GM21526 (cell line): ENCODE data around the gene CABLES2.
A peak's percentile ranks its signal among the peaks of the same experiment; 100 is the strongest.

Experiments used
- ATAC-seq: cut with Tn5 transposase; IDR thresholded peaks from one replicate; pipeline ENCODE4 v1.9.1; 2021; ENCODE audit warnings: moderate library complexity; ENCODE audit not compliant: unreplicated experiment, low FRiP score

Gene CABLES2, protein sequence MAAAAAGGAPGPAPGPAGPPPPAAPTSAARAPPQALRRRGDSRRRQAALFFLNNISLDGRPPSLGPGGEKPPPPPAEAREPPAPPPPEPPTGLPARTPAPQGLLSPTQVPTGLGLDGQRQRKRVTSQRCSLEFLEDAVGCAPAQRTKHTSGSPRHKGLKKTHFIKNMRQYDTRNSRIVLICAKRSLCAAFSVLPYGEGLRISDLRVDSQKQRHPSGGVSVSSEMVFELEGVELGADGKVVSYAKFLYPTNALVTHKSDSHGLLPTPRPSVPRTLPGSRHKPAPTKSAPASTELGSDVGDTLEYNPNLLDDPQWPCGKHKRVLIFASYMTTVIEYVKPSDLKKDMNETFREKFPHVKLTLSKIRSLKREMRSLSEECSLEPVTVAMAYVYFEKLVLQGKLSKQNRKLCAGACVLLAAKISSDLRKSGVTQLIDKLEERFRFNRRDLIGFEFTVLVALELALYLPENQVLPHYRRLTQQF

GRCh38 chr20:62407221-62407992 lies at the start of gene CABLES2:
Gene CABLES2, minus strand, starts transcription at chr20:62407285. Its CDS starts 9 bp downstream, at chr20:62407276.
- peak; percentile 67 for ATAC-seq

- no peak for ATAC-seq
Measured at GRCh38 chr20:62455929-62456328, 48.8 kb upstream of the CABLES2 start.

DNA sequence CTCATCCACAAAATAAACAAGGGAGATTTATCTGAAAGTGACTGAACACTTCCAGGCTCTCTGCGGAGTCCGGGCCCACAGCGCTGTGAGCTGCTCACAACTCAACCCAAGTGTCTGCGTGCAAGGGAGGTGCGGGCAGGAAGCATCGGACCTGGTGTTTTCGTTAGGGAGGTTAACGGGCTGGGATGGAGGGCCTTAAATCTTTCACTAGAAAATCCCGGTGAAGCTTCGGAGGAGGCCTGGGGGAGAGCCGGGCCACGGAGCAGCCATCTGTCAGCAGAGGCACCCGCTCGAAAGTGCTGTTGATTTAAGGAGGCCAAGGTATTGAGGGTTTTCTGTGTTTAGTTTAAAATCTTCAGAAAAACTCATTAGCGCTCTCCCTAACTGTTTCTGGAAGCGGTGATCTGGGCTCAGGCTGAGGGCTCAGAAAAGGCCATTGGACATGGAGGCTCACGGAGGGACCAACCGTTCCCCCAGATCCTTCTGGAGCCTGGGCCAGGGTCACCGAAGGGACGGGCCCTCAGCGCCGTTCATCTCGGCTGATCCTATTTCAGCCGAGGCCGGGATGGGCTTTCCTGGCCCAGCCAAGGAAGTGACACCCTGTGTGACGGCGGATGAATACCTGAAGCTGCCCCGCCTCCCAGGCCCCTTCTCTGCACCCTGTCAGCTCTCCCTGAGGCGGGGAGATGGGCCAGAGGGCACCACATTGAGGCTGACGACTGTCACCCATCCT lies 48.0 kb upstream of the CABLES2 start:
- no peak for ATAC-seq

- no peak for ATAC-seq
Measured at GRCh38 chr20:62453186-62453808, 46.2 kb upstream of the CABLES2 start.

DNA sequence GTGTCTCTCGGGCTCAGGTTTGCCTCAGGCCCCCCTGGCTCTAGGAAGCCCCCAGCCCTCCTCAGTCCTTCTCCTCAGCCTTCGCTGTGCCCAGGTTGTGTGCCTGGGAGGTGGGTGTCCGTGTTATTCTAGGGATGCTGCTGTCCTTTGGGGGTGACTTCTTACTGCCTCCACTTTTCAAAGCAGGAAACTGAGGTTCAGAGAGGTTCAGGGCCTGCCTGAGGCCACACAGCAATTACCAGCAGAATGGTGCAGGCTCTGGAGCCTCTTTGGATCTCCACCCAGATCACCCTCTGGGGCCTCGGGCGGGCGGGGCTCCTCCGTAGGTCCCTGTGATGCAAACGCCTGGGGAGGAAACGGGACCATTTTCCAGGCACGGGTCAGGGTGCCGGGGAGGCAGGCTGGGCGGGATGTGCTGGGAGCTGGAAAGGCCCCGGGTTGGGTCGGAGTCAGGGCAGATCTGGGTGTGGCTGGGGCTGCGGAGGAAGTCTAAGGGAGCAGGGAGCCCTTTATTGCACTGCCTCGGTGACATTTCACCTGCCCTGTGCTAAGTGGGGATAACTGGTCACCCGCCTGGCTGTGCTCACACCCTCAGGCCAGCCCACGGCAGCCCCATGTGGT lies 45.5 kb upstream of the CABLES2 start:
- ATAC-seq, result no peak

DNA sequence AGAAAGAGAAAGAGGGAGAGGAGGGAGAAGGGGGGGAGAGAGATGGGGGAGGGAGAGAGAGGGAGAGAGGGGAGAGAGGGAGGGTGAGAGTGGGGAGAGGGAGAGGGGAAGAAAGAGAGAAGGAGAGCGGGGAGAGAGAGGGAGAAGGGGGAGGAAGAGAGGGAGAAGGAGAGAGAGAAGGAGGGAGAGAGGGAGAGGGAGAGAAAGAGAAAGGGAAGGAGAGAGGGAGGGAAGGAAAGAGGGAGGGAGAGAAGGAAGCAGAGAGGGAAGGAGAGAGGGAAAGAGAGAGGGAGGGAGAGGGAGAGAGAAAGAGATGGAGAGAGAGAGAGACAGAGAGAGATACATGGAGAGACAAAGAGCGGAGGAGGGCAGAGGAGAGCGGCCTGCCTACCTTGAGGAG lies 44.9 kb upstream of the CABLES2 start:
- ATAC-seq, result no peak

DNA sequence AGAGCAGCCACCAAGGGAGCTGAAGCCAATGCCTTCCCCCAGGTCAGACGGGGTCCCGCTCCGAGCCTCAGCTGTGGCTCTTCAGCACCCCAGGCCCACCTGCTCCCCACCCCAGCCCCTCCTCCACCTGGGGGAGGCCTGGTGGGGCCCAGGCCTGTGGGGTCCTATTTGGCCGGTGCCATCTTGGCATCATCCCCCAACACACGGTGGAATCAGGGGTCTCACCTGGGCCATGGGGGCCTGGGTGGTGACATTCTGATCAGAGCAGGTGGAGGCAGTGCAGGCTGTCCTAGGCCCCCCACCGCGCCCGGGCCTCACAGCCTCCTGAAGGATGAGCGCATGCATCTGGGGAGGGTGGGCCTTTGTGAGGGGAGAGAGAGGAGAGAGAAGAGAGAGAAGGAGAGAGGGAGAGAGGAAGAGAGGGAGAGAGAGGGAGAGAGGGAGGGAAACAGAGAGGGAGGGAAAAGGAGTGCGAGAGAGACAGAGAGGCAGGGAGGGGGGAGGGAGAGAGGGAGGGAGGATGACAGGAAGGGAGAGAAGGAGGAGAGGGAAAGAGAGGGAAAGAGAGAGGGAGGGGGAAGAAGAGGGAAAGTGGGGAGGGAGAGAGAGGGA lies 44.2 kb upstream of the CABLES2 start:
- ATAC-seq, result no peak

DNA sequence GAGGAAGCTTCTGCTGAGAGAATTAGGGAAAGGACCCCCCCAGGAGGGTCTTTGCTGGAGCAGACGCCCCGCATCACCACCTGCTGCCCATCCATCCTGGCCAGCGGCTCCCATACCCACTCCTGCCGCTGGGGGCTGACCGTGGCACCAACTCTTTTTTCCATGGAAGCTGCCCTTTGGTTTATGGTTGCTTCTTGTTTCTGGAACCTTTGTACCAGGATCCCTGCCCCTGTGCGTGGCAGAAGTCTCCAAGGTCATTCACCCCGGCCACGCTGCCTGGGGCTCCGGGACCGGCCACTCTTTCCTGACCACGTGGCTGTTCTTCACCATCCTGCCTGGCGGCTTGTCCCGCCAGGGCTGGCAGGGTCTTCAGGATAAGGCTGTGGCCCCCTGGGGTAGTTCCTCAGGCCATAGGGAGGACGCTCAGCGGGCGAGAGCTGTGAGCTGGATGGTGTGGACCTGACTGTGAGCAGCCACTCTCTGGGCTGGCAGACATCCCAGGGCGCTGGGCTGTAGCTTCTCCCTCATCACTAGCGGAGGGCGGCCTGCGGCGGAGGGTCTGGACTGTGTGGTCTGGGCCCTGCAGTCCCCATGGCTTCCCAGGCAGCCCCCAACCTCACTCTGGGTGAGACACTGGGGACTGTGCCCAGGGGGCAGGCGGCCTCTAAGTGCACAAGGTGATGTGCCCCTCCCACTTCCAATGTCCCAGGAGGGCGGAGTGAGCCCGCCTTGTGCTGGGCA lies 43.0 kb upstream of the CABLES2 start:
- ATAC-seq, result no peak

DNA sequence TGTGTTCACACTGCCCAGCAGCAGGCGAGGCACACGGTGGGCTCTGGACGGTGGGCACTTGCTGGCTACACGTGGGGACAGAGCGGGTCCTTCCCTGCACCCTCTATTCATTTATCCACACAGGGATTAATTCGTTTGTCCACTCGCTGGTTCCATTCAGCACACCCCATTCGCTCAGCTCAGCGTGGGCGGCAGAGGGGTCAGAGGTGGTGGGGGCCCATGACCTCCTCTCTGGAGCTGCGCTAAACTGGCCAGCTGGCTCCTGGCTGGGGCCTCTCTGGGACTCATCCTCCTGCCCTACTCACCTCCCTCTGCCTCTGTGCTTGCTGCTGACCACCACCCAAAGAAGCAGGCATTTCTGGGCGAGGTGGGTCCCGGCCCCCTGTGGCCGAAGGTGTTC lies 41.7 kb upstream of the CABLES2 start:
- no peak for ATAC-seq

DNA sequence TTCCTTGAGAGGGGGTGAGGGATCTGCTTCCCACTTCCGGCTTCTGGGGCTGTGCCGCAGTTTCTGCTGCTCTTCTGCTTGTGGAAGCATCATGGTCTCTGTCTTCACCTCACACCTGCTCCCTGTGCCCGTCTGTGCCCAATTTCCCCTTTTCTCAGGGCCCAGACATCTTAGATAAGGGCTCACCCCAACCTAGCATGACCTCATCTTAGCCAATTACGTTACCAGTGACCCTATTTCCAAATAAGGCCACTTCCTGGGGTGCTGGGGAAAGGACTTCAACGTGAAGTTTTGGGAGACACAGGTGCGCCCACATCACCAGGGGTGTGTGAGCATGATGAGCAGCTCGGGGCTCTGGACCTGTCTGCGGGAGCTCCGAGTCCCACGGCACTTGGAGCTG lies 41.0 kb upstream of the CABLES2 start:
- no peak for ATAC-seq

DNA sequence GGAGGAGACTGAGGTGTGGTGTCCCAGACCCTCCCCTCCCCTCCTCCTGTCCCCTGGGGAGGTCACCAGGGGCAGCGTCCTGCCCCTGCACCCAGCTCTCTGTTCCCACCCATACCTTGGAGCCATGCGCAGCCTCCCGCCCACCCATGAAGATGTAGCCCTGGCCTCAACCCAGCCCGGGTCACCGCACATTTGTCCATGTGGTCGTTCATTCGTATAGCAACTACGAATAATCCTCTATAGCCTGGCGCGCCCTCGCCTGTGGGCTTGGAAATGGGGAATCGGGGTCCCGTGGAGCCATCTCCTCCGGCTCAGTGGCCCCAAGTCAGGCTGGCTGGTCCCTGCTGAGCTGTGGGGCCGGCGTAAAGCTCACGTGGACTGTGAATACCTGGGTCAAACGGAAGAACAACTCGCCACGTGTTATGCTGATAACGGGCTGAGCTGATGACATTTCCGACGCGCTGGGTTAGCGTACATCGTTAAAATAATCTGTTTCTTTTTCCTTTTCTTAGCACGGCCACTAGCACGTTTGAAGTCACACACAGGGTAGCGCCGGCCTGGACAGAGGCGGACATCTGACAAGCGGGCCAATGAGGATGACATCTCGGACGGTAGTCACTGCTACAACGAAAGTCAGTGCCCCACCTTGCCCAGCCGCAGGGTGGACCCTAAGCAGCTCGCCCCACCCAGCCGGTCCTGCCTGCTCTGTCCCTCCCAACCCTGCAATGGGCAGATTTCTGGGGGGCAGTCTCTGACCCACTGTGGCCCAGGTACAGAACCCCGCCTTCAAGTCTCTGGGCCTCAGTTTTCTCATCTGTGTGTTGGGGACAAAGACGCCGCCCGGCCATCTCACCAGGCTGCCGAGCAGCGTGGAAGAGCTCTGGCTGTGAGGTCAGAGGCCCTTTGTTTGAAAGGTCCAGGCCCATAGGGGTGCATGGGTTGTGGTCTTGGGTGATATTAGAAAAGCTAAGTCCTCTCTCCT lies 40.1 kb upstream of the CABLES2 start:
- ATAC-seq, result no peak

- no peak for ATAC-seq
Measured at GRCh38 chr20:62446481-62446880, 39.4 kb upstream of the CABLES2 start.

GRCh38 chr20:62445553-62446340 lies 38.7 kb upstream of the CABLES2 start:
- no peak for ATAC-seq

DNA sequence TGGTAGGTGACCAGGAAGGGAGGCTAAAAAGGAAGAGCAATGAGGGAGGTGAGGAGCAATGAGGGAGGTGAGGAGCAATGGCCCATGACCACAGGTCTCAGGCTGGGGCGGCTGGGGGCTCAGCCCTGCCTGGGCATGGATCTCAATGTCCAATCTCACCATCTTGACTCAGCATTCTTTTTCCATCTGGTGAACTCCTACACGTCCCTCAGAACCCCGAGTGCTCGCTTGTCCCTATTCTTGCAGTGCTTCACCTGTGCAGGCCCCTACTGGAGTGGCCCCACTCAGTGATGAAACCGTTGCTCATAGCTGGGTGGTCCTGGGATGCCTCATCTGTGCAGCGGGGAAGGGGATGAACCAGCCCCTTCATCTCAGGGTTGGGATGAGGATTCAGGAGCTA lies 37.2 kb upstream of the CABLES2 start:
- ATAC-seq, result no peak

- no peak for ATAC-seq
Measured at GRCh38 chr20:62441987-62442539, 35.0 kb upstream of the CABLES2 start.

GRCh38 chr20:62439218-62439617 lies 32.1 kb upstream of the CABLES2 start:
- ATAC-seq, result no peak

DNA sequence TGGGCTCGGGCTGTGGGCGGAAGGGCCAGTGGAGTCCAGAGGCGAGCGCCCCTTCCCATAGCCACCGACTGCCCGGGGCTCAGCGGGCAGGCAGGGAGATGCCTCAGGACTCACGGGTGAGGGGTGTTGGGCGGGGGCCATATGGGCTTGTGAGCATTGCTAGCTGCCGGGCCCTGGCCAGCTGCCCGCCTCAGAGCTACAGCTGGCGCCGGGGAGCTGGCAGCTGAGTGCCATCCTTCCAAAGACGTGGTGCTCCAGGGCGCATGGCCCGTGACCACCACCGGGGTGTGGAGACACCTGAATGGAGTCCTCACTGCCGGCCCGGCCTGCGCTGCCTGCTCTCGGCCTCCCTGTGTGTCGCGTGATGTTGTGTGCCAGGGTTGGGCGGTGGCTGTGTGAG lies 30.8 kb upstream of the CABLES2 start:
- no peak for ATAC-seq
